Spleen (tissue), 11 donors: ENCODE measurements around the gene DAPK1. TPM values are rescaled to one million over a fixed set of nuclear protein-coding genes. Genes with fewer than 3 reads are reported as not detected.

Source experiments
- DNase-seq: peaks from one replicate; pipeline ENCODE4 v3.0.0-alpha.2; 2020
- H3K27ac ChIP-seq, 8 donors: fragments of 200-600 bp; sonication (generic) in 7 of 8; 1 replicate in 4 of 8; 2 replicates in 4 of 8; pipeline versions ENCODE4 v1.5.0 to v1.8.0; 2016 to 2021; ENCODE audit warnings: inconsistent platforms in 4 of 8, mild to moderate bottlenecking in 4 of 8, moderate library complexity in 1 of 8
- H3K27me3 ChIP-seq, 7 donors: fragments of 200-600 bp; sonication (generic) in 6 of 7; replicated peaks in 1 of 7; 1 replicate in 4 of 7; 2 replicates in 3 of 7; pipeline versions ENCODE4 v1.5.0 to v1.8.0; 2016 to 2021; ENCODE audit warnings: inconsistent platforms in 3 of 7, mild to moderate bottlenecking in 1 of 7
- H3K36me3 ChIP-seq, 6 donors: fragments of 200-600 bp; sonication (generic) in 5 of 6; 1 replicate in 4 of 6; 2 replicates in 2 of 6; pipeline versions ENCODE4 v1.5.0 to v1.8.0; 2016 to 2021; ENCODE audit warnings: inconsistent platforms in 2 of 6
- H3K4me1 ChIP-seq, 6 donors: fragments of 200-600 bp; sonication (generic) in 5 of 6; 1 replicate in 3 of 6; 2 replicates in 3 of 6; pipeline versions ENCODE4 v1.5.0 to v1.8.0; 2016 to 2021; ENCODE audit warnings: inconsistent platforms in 3 of 6
- H3K4me3 ChIP-seq, 8 donors: fragments of 200-600 bp; sonication (generic) in 7 of 8; 1 replicate in 4 of 8; 2 replicates in 4 of 8; pipeline versions ENCODE4 v1.5.0 to v1.8.0; 2016 to 2021; ENCODE audit warnings: inconsistent platforms in 4 of 8, mild to moderate bottlenecking in 4 of 8, moderate library complexity in 2 of 8
- H3K9me3 ChIP-seq, 8 donors: fragments of 200-600 bp; sonication (generic) in 7 of 8; 1 replicate in 4 of 8; 2 replicates in 4 of 8; pipeline versions ENCODE4 v1.5.0 to v1.8.0; 2016 to 2021; ENCODE audit warnings: inconsistent platforms in 4 of 8
- POLR2A ChIP-seq, 3 donors: fragments of 450-650 bp; IDR thresholded peaks; one replicate each; pipeline ENCODE4 v1.5.1; 2017; ENCODE audit warnings: antibody characterized with exemption in 3 of 3, mild to moderate bottlenecking in 1 of 3
- POLR2AphosphoS5 ChIP-seq, 3 donors: sonication (generic); formaldehyde crosslinking; IDR thresholded peaks; one replicate each; pipeline ENCODE4 v1.5.1; 2017; ENCODE audit warnings: antibody characterized with exemption in 3 of 3
- WGBS, 5 donors: extraction: QIAGEN DNeasy Blood & Tissue Kit in 3 of 5; methylation state at CpG; one replicate each; pipeline versions ENCODE4 v1.1.5 to v1.1.7; 2013 to 2018; 5-methylcytosine and 5-hydroxymethylcytosine counted together
- intact Hi-C: fragments of 100-400 bp; cut with DNase I; formaldehyde crosslinking; loops from one replicate; pipeline ENCODE4 v1.15.0; 2023; ENCODE audit warnings: low total_unique reads
- polyA plus RNA-seq, 3 donors: library from polyadenylated mRNA; stranded (reverse); fragments of 200-250 nt; gene quantifications; one replicate each; pipeline ENCODE4 v1.2.1, GENCODE V29; 2013
- total RNA-seq, 7 donors: library from RNA; depleted of rRNA in 3 of 7; stranded (reverse); fragments of >200 nt in 3 of 7; fragmentation: NEBNext Ultra II Directional in 4 of 7; extraction: Animal tissue kit (Norgen Biotek cat#: 25700) in 4 of 7; gene quantifications; one replicate each; pipeline versions ENCODE4 v1.1.0 to v1.2.1, GENCODE V29; 2016 to 2021
- TF ChIP-seq, protein P1 (sequence below), 11 experiments: fragments of 200-600 bp in 7 of 11; fragments of 450-650 bp in 4 of 11; sonication (generic) in 4 of 11; IDR thresholded peaks in 8 of 11; conservative IDR thresholded peaks in 3 of 11; 1 replicate in 7 of 11; 2 replicates in 4 of 11; pipeline versions ENCODE4 v1.4.0 to v1.8.0; 2016 to 2021; ENCODE audit warnings: antibody characterized with exemption in 11 of 11, inconsistent platforms in 4 of 11, mild to moderate bottlenecking in 1 of 11
- donor health status: healthy with polysubstance abuse.
- donor health status: DM: no; HTN: no; CAD: no; lungs with moderate emphysema.
- donor health status: DM: no; HTN: no; CAD: no.
- donor health status: Bipolar disorder and iron deficiency.
- donor health status: healthy.
- donor health status: DM: no; HTN: no; CAD: no.
- donor health status: DM: yes; HTN: yes; CAD: no.

The DAPK1 gene
- total and polyA plus RNA-seq, 10 donors, result 6.4 to 126 (median 102) TPM

DNA sequence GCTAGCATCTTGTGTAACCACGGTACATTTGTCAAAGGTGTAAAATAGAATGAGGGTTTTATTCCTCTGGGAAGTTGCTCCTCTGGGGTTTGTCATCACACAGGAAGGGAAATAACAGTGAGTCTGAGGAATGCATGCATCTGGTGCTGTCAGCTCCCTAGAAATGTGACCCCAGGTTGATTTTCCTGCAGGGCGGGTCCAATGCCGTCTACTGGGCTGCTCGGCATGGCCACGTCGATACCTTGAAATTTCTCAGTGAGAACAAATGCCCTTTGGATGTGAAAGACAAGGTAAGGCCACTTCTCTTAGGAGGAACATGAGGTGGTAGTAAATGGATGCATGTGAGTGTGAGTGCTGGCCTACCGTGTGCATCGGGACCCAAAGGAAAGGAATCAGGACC is 149.4 kb downstream of the DAPK1 start:
- Histone ChIP-seq H3K27me3 (no peaks in the 10 kb centered on the region), H3K4me3 (no peak overlapping the region), H3K36me3 (peaks cover 0 to 69% (median 0%) of the 10 kb centered on the region in 6 donors), H3K27ac (no peak overlapping the region), H3K4me1 (no peaks in the 10 kb centered on the region), H3K9me3 (no peaks in the 10 kb centered on the region)
- WGBS, 5 donors, result 86 to 95% (median 91%) methylated on average over 8 of the region's 8 CpGs
- no peak for DNase-seq
- intact Hi-C loops, result no loop called here
- TF ChIP-seq, protein P1, sequence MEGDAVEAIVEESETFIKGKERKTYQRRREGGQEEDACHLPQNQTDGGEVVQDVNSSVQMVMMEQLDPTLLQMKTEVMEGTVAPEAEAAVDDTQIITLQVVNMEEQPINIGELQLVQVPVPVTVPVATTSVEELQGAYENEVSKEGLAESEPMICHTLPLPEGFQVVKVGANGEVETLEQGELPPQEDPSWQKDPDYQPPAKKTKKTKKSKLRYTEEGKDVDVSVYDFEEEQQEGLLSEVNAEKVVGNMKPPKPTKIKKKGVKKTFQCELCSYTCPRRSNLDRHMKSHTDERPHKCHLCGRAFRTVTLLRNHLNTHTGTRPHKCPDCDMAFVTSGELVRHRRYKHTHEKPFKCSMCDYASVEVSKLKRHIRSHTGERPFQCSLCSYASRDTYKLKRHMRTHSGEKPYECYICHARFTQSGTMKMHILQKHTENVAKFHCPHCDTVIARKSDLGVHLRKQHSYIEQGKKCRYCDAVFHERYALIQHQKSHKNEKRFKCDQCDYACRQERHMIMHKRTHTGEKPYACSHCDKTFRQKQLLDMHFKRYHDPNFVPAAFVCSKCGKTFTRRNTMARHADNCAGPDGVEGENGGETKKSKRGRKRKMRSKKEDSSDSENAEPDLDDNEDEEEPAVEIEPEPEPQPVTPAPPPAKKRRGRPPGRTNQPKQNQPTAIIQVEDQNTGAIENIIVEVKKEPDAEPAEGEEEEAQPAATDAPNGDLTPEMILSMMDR (IDR thresholded peaks at IDR 0.05 in 8 of 11, conservative IDR thresholded peaks at IDR 0.05 in 3 of 11), result no peak
- no peak for TF ChIP-seq POLR2A (IDR thresholded peaks at IDR 0.05)
- TF ChIP-seq POLR2AphosphoS5 (IDR thresholded peaks at IDR 0.05), result no peak

DNA sequence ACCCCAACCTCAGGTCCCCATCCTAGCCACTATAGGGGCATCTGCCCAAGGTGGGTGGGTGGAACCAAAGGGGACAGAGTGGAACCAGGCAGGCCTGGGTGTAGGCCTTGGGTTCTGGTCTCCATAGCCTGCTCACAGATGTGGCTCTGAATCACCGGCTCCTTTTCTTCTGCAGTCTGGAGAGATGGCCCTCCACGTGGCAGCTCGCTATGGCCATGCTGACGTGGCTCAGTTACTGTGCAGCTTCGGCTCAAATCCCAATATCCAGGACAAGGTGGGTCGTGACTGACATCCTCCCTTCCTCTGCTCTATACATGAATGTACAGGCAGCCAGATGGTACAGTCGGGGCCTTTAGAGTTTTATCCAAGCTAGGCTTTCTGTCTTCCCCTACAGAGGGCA is 150.9 kb downstream of the DAPK1 start:
- H3K27ac ChIP-seq, result no peak overlapping the region

DNA sequence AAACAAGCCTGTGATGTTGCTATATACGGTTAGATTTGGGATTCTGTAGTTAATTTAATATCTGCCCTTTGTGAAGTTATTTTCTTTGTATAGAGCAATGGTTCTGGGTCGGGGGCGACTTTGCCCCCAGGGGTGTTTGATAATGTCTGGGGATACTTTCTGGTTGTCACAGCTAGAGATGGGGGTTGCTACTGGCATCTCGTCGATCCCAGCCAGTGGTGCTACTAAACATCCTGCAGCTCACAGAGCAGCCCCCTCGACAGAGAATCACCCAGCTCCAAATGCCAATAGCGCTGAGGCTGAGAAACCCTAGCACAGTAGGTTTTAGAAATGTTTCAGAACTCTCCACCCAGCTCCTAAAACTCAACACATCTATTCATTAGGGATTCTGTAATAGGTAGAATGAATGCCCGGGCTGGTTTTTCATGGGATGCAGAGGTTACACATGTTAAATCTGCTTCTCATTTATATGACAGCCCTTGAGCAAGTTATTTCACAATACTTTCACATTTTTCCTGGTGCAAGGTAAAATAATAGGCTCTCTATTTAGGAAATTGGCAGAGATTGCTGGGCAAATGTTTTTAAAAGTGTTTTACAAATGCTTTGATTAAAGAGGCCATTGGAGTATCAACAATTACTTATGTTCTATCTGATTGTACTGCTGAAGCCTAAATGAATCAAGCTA is 153.1 kb downstream of the DAPK1 start:
- Histone ChIP-seq H3K9me3 (no peaks in the 10 kb centered on the region), H3K27me3 (no peaks in the 10 kb centered on the region), H3K27ac (no peak overlapping the region), H3K36me3 (peaks cover 0 to 63% (median 0%) of the 10 kb centered on the region in 6 donors), H3K4me1 (no peaks in the 10 kb centered on the region), H3K4me3 (no peak overlapping the region)
- DNase-seq, result no peak
- intact Hi-C loops, result no loop called here
- WGBS, 5 donors, result 80 to 93% (median 91%) methylated on average over 8 of the region's 8 CpGs
- TF ChIP-seq, protein P1 (IDR thresholded peaks at IDR 0.05 in 8 of 11, conservative IDR thresholded peaks at IDR 0.05 in 3 of 11), result no peak
- TF ChIP-seq POLR2A (IDR thresholded peaks at IDR 0.05), result no peak
- no peak for TF ChIP-seq POLR2AphosphoS5 (IDR thresholded peaks at IDR 0.05)

More for the DNA sequence above, 150.9 kb downstream of the DAPK1 start:
- Histone ChIP-seq H3K4me1 (no peaks in the 10 kb centered on the region), H3K36me3 (peaks cover 0 to 64% (median 0%) of the 10 kb centered on the region in 6 donors), H3K27me3 (no peaks in the 10 kb centered on the region), H3K4me3 (no peak overlapping the region), H3K9me3 (no peaks in the 10 kb centered on the region)
- intact Hi-C loops, result no loop called here
- no peak for TF ChIP-seq POLR2AphosphoS5 (IDR thresholded peaks at IDR 0.05)
- TF ChIP-seq, protein P1 (IDR thresholded peaks at IDR 0.05 in 8 of 11, conservative IDR thresholded peaks at IDR 0.05 in 3 of 11), result no peak
- 87 to 98% (median 91%) methylated on average over 7 of the region's 7 CpGs for WGBS, 5 donors
- DNase-seq, result no peak

DNA sequence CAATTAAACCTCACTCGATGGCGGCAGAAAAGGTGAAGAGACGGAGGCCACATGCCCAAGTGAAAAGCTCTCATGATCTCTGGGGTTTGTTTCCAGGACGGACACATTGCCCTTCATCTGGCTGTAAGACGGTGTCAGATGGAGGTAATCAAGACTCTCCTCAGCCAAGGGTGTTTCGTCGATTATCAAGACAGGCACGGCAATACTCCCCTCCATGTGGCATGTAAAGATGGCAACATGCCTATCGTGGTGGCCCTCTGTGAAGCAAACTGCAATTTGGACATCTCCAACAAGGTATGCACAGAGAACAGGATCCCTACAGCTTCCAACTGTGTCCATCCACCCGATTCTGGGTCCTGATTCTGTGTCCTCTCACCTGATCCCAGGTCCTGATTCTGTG is 153.8 kb downstream of the DAPK1 start:
- peaks cover 0 to 56% (median 0%) of the 10 kb centered on the region in 6 donors for H3K36me3 ChIP-seq
- intact Hi-C loops, result no loop called here

More for the DNA sequence above, 153.8 kb downstream of the DAPK1 start:
- no peak for DNase-seq
- no peak for TF ChIP-seq POLR2AphosphoS5 (IDR thresholded peaks at IDR 0.05)
- TF ChIP-seq POLR2A (IDR thresholded peaks at IDR 0.05), result no peak
- TF ChIP-seq, protein P1 (IDR thresholded peaks at IDR 0.05 in 8 of 11, conservative IDR thresholded peaks at IDR 0.05 in 3 of 11), result no peak
- Histone ChIP-seq H3K9me3 (no peaks in the 10 kb centered on the region), H3K27me3 (no peaks in the 10 kb centered on the region), H3K27ac (no peak overlapping the region), H3K4me1 (peaks cover 0 to under 1% (median 0%) of the 10 kb centered on the region in 6 donors), H3K4me3 (no peak overlapping the region)
- WGBS, 5 donors, result 94 to 97% (median 96%) methylated on average over 10 of the region's 10 CpGs
